ENCODE data around the gene TES. TPM values are rescaled to one million over a fixed set of nuclear protein-coding genes. Genes with fewer than 3 reads are reported as not detected.
"Not testable (repeated sequence)": the region's sequence is repeated elsewhere in the genome, so short reads cannot be mapped to it uniquely, and the experiment has no call there.

Gene TES
- polyA plus RNA-seq (ENCODE audit: insufficient read length) = 75.3 TPM
- long read RNA-seq, donor 1, transcript TES-201 (7 exons, 2,782 nt) = major isoform, 21 of 41 reads
- long read RNA-seq, donor 1, transcript TES-211 (3 exons, 911 nt) = minor isoform, 6 of 41 reads
- long read RNA-seq, donor 1, partial matches to known transcripts = 12 of 41 reads
- long read RNA-seq, donor 1, other reads (novel, unspliced or antisense) = 0 of 41 reads
- long read RNA-seq, donor 2, transcript TES-201 (7 exons, 2,782 nt) = major isoform, 18 of 43 reads
- long read RNA-seq, donor 2, partial matches to known transcripts = 22 of 43 reads
- long read RNA-seq, donor 2, other reads (novel, unspliced or antisense) = 0 of 43 reads
- long read RNA-seq, donor 3, transcript TES-201 (7 exons, 2,782 nt) = major isoform, 17 of 45 reads
- long read RNA-seq, donor 3, partial matches to known transcripts = 26 of 45 reads
- long read RNA-seq, donor 3, other reads (novel, unspliced or antisense) = 0 of 45 reads
- long read RNA-seq, donor 4, partial matches to known transcripts = 0 of 3 reads
- long read RNA-seq, donor 4, other reads (novel, unspliced or antisense) = 0 of 3 reads
- long read RNA-seq, donor 5, transcript TES-201 (7 exons, 2,782 nt) = major isoform, 35 of 74 reads
- long read RNA-seq, donor 5, transcript TES-211 (3 exons, 911 nt) = minor isoform, 9 of 74 reads
- long read RNA-seq, donor 5, partial matches to known transcripts = 27 of 74 reads
- long read RNA-seq, donor 5, other reads (novel, unspliced or antisense) = 0 of 74 reads
- long read RNA-seq, donor 6, transcript TES-201 (7 exons, 2,782 nt) = major isoform, 24 of 69 reads
- long read RNA-seq, donor 6, partial matches to known transcripts = 40 of 69 reads
- long read RNA-seq, donor 6, other reads (novel, unspliced or antisense) = 0 of 69 reads
- long read RNA-seq, donor 7, transcript TES-211 (3 exons, 911 nt) = minor isoform, 5 of 57 reads
- long read RNA-seq, donor 7, transcript TES-201 (7 exons, 2,782 nt) = major isoform, 28 of 57 reads
- long read RNA-seq, donor 7, partial matches to known transcripts = 22 of 57 reads
- long read RNA-seq, donor 7, other reads (novel, unspliced or antisense) = 0 of 57 reads
- long read RNA-seq, donor 8, transcript TES-201 (7 exons, 2,782 nt) = major isoform, 7 of 15 reads
- long read RNA-seq, donor 8, partial matches to known transcripts = 7 of 15 reads
- long read RNA-seq, donor 8, other reads (novel, unspliced or antisense) = 0 of 15 reads

- DNase-seq = peak; percentile 66
These were observed at the start of gene TES for GRCh38 chr7:116210345-116211005. Gene TES, plus strand, starts transcription at chr7:116210539. Its CDS starts 169 bp downstream, at chr7:116210708.

DNA sequence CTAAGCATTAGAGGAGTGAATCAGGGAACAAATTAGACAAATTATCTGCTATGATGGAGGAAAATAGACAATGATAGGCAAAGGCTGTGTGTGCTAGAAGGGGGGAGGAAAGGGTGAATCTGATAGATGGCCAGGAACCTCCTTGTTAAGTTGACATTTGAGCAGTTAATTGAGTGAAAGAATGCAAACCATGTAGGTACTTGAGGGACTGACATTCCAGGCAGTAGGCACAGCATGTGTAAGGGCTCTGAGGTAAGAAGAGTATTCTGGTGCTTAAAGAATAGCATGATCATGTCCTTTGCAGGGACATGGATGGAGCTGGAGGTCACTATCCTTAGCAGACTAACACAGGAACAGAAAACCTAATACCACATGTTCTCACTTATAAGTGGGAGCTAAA, 48.6 kb upstream of the TES start:
- no peak for DNase-seq

GRCh38 chr7:116162254-116162653, 48.1 kb upstream of the TES start:
- DNase-seq = no peak

- DNase-seq = no peak
These were observed 47.3 kb upstream of the TES start for GRCh38 chr7:116162992-116163391.

- no peak for DNase-seq
These were observed 45.6 kb upstream of the TES start for GRCh38 chr7:116164552-116165306.

- no peak for DNase-seq
These were observed 44.6 kb upstream of the TES start for GRCh38 chr7:116165717-116166116.

DNA sequence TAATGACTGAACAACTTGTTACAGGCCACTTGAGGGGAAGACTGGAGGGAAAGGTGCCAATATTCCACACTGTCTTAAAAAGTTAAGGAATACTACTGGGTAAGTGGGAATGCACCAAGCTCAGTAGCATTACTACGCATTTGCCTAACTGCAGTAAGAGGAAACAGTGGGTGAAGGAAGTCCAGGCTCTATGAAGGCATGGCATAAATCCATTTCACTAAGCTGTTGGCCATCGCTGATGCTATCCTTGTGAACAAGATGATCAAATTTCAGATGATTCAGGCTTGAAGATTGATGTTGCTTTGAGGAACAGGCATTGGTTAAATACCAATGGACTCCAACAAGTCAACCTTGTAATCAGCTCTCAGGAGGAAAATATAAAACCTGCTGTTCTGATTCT, 44.2 kb upstream of the TES start:
- DNase-seq = no peak

GRCh38 chr7:116167177-116167576, 43.2 kb upstream of the TES start:
- DNase-seq = no peak

- DNase-seq = no peak
These were observed 41.3 kb upstream of the TES start for GRCh38 chr7:116169060-116169459.

DNA sequence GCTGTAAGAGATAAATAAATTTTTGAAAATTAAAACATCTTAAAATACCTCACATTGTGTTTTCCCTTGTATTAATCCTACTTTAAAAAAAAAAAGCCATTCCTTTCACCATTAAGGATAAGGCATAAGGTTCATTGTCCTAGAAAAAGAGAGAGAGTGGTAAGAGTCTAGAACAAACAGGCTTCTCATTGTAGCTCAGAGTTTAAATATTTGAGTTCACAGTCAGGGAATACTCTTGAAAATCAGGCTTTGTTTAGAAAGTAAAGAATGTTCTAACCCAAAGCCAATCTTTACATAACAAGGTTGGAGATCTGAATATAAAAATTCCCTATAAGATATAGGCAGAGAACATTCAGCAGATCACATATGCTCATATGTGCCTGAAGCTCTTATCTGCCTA, 40.2 kb upstream of the TES start:
- no peak for DNase-seq

- no peak for DNase-seq
These were observed 39.2 kb upstream of the TES start for GRCh38 chr7:116171094-116171493.

DNA sequence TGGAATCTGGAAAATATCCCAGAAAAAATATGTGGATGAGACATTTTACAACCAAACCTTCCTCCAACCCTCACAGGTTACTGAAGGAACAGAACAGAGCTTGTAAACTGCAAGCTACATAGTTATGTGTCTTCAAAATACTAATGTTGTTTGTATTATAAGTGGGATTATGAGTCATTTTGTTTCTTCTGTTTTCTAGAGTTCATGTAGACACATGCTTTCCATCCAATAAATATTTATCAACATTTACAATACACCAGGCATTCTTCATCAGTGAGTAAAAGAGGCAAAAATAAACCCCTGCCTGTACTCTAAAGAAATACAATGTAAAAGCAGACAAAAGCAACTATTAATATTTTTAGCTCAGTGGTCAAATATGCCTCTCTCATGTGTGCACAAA, 38.0 kb upstream of the TES start:
- no peak for DNase-seq

DNA sequence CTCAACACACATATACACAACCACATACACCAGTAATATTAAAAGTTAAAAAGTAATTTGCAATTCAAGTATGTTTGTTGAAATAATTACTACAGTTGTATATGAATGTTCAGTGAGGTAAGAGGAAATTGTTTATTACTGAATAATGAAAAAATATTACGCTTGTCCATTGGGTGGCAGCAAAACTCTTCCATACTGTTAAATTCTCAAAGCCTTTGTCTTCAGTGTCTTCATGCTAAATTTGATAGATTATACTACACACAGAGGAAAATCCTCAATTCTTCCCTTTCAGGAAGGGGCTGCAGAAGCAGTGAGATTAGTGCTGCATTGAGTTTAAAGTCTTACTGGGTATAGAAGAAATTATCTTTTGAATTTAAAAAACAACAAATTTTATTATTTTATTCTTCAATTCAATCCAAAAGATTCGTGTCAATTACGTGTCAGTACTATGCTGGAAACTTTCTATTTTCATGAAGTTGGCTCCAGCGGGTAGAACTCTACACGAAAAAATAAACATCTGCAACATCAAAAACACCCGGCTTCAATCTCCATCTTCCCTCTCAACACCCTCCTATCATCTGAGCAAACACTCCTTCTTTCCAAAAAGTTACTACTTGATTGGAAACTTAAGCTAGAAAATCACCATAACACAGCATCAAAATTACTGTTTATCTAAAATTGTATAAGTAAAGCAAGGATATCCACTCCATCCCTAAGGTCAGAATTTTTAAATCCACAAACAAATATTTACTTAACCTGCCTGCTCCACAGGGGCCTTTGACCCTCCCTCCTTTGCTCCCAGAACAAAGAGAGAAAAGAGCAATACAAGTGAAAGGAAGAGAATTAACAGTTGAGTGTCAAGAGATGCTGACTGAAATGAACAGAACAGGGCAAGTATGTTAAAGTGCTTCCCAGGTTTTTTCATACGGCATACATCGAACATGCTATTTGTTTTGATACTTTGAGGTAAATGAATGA, 37.0 kb upstream of the TES start:
- peak; percentile 53 for DNase-seq

- DNase-seq = not testable (repeated sequence)
These were observed 35.2 kb upstream of the TES start for GRCh38 chr7:116175095-116175494.

DNA sequence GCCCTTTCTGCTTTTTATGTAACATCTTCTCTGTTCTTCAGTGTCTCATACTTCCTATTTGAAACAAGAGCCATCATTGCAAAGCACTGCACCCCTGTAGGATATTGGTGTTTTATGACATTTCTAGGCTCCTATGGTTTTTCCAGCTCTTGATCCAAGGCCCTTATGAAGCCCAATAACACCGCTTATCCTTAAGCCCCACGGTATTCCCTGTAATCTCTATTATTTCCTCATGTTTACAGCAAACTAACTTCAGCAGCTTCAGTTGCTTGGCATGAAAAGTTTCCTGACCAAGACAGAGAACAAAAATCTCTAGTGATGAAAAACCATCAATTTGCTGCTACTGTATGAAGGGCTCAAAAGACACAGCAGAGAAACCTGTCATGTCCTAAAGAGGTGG, 34.1 kb upstream of the TES start:
- no peak for DNase-seq

GRCh38 chr7:116177009-116177408, 33.3 kb upstream of the TES start:
- no peak for DNase-seq

DNA sequence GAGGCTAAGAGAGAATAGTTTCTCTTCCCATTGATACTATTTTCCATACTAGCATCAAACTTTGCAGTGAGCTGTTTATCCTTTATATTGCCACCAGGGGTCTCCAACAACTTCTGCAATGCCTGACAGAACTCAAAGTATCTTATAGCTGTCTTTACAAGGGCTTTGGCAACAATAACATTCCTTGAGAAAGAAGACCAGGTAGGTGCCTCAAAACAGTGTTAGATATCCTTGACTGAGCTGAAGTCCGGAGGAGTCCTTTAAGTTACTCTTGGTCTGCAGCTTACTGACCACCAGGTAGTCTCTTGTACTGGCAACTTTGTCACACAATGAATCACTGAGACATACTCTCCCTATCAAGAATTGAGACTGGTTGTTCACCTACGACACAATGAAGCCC, 30.0 kb upstream of the TES start:
- peak; percentile 50 for DNase-seq

DNA sequence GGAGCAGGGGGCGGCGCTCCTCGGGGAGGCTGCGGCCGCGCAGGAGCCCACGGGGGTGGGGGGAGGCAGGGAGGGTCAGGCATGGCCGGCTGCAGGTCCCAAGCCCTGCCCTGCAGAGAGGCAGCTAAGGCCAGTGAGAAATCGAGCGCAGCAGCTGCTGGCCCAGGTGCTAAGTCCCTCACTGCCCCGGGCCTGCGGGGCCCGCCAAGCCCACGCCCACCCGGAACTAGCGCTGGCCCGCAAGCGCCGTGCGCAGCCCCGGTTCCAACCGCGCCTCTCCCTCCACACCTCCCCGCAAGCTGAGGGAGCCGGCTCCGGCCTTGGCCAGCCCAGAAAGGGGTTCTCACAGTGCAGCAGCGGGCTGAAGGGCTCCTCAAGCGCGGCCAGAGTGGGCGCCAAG, 28.3 kb upstream of the TES start:
- no peak for DNase-seq

- no peak for DNase-seq
These were observed 24.9 kb upstream of the TES start for GRCh38 chr7:116185450-116185849.

GRCh38 chr7:116185956-116186355, 24.4 kb upstream of the TES start:
- DNase-seq = no peak
